SK-N-SH (cell line): ENCODE data around the gene PRKCA. TPM values are rescaled to one million over a fixed set of nuclear protein-coding genes. Genes with fewer than 3 reads are reported as not detected.

Source experiments
- CTCF ChIA-PET: fragments of 300-600, 350-600 bp; formaldehyde crosslinking; extraction: SDS; loops from one replicate; lab custom pipeline; 2021; lab: Yijun Ruan, JAX
- POLR2A ChIA-PET: fragments of 350-600 bp; sonication (Branson Sonifier 250); formaldehyde crosslinking; extraction: SDS; loops from one replicate; lab custom pipeline; 2020; ENCODE audit warnings: antibody characterized with exemption, inconsistent platforms; lab: Yijun Ruan, JAX
- DNase-seq: peaks from one replicate; pipeline ENCODE4 v3.0.0; 2012
- H2AFZ ChIP-seq: fragments of 200-600 bp; sonication (generic); 2 replicates; pipeline ENCODE4 v1.8.1; 2016; ENCODE audit warnings: antibody characterized with exemption, mild to moderate bottlenecking, low read depth
- H3F3A ChIP-seq: fragments of 200-600 bp; sonication (generic); replicated peaks from 2 replicates; pipeline ENCODE3; 2016; ENCODE audit warnings: antibody characterized with exemption, mild to moderate bottlenecking; ENCODE audit not compliant: insufficient read depth
- H3K27ac ChIP-seq, 2 experiments: fragments of 200-500 bp in 1 of 2; fragments of 200-600 bp in 1 of 2; sonication (Bioruptor generic) in 1 of 2; sonication (generic), shearing (Covaris generic) in 1 of 2; 2 replicates each; pipeline versions ENCODE4 v1.5.1 to v1.6.1; 2014 to 2016; ENCODE audit warnings: low read depth in 2 of 2, inconsistent platforms in 1 of 2, low read length in 1 of 2, mild to moderate bottlenecking in 1 of 2, mixed read lengths in 1 of 2
- H3K27me3 ChIP-seq: fragments of 200-600 bp; sonication (generic), shearing (Covaris generic); 2 replicates; pipeline ENCODE4 v1.6.1; 2016; ENCODE audit warnings: mixed run types; ENCODE audit not compliant: insufficient read depth
- H3K36me3 ChIP-seq, 2 experiments: fragments of 200-500 bp in 1 of 2; fragments of 200-600 bp in 1 of 2; sonication (Bioruptor generic) in 1 of 2; sonication (generic) in 1 of 2; replicated peaks in 1 of 2; 2 replicates each; pipeline versions ENCODE3 to v1.5.1; 2014 to 2016; ENCODE audit warnings: low read length in 1 of 2, mild to moderate bottlenecking in 1 of 2; ENCODE audit not compliant: insufficient read depth in 2 of 2, control insufficient read depth in 1 of 2
- H3K4me1 ChIP-seq, 2 experiments: fragments of 200-500 bp in 1 of 2; fragments of 200-600 bp in 1 of 2; sonication (Bioruptor generic) in 1 of 2; sonication (generic), shearing (Covaris generic) in 1 of 2; 2 replicates each; pipeline versions ENCODE4 v1.5.1 to v1.6.1; 2014 to 2016; ENCODE audit warnings: low read depth in 1 of 2, low read length in 1 of 2, mixed run types in 1 of 2; ENCODE audit not compliant: insufficient read depth in 2 of 2, control insufficient read depth in 1 of 2
- H3K4me2 ChIP-seq: fragments of 200-600 bp; sonication (generic), shearing (Covaris generic); 2 replicates; pipeline ENCODE4 v1.6.1; 2017; ENCODE audit warnings: mixed run types
- H3K4me3 ChIP-seq, 2 experiments: fragments of 200-500 bp in 1 of 2; fragments of 200-600 bp in 1 of 2; sonication (Bioruptor generic) in 1 of 2; sonication (generic), shearing (Covaris generic) in 1 of 2; 2 replicates each; pipeline versions ENCODE4 v1.5.1 to v1.8.1; 2014 to 2016; ENCODE audit warnings: low read depth in 2 of 2, inconsistent platforms in 1 of 2, low read length in 1 of 2, mild to moderate bottlenecking in 1 of 2, mixed read lengths in 1 of 2, moderate library complexity in 1 of 2
- H3K79me2 ChIP-seq: fragments of 200-600 bp; sonication (generic); 2 replicates; pipeline ENCODE4 v1.8.1; 2017; ENCODE audit warnings: mild to moderate bottlenecking; ENCODE audit not compliant: insufficient read depth
- H3K9ac ChIP-seq: fragments of 200-600 bp; sonication (generic); 2 replicates; pipeline ENCODE4 v1.6.1; 2017; ENCODE audit warnings: mixed run types
- H3K9me2 ChIP-seq: fragments of 200-600 bp; sonication (generic); 2 replicates; pipeline ENCODE4 v1.6.1; 2017; ENCODE audit warnings: mixed run types
- H3K9me3 ChIP-seq: fragments of 200-600 bp; sonication (generic); 2 replicates; pipeline ENCODE4 v1.6.1; 2017; ENCODE audit warnings: mixed run types, mild to moderate bottlenecking, moderate library complexity
- H4K20me1 ChIP-seq: fragments of 200-600 bp; sonication (generic); 2 replicates; pipeline ENCODE4 v1.6.1; 2017; ENCODE audit warnings: mild to moderate bottlenecking, mixed run types; ENCODE audit not compliant: insufficient read depth
- FOXJ3 ChIP-seq: sonication (generic); formaldehyde crosslinking; IDR thresholded peaks from 2 replicates; pipeline ENCODE4 v1.5.1; 2020; ENCODE audit warnings: mild to moderate bottlenecking, missing genetic modification reagents
- FOXM1 ChIP-seq: IDR thresholded peaks from 2 replicates; pipeline ENCODE4 v1.4.0; 2012; ENCODE audit warnings: low read depth, mild to moderate bottlenecking
- PBX3 ChIP-seq: IDR thresholded peaks from 2 replicates; pipeline ENCODE4; 2012
- REST ChIP-seq: IDR thresholded peaks from 2 replicates; pipeline ENCODE4 v1.6.1; 2012; ENCODE audit warnings: mild to moderate bottlenecking, low read depth, low read length, moderate library complexity
- RFX5 ChIP-seq: IDR thresholded peaks from 2 replicates; pipeline ENCODE4 v1.6.1; 2012; ENCODE audit warnings: mild to moderate bottlenecking, improper control_type of control experiment, low read length
- WGBS: methylation state at CpG from one replicate; pipeline ENCODE4 v1.1.6; 2017; ENCODE audit warnings: low lambda C conversion rate; 5-methylcytosine and 5-hydroxymethylcytosine counted together
- polyA plus RNA-seq, 3 experiments: library from polyadenylated mRNA; depleted of rRNA; stranded (reverse); fragments of >200 nt; gene quantifications; 2 replicates each; pipeline ENCODE4 v1.2.3, GENCODE V29; 2012

The PRKCA gene
- polyA plus RNA-seq, 1 of the 3 experiments (the other 2 are of a cell fraction): 108 TPM

- no peak for DNase-seq
- no peaks in the 10 kb centered on the region for H3K9me3 ChIP-seq
- TF ChIP-seq REST (no peak), FOXM1 (no peak), FOXJ3 (no peak), RFX5 (0 out of 2 replicates have a peak, but pooled peaks have one; percentile 5)
- peaks cover 6 to 17% of the 10 kb centered on the region in 2 experiments for H3K4me1 ChIP-seq
- peaks cover 13% of the 10 kb centered on the region for H3F3A ChIP-seq
- H3K4me3 ChIP-seq: no peak overlapping the region
- no peak overlapping the region for H2AFZ ChIP-seq
- no peak overlapping the region for H3K27ac ChIP-seq
- peaks cover 4 to 12% of the 10 kb centered on the region in 2 experiments for H3K36me3 ChIP-seq
- H3K79me2 ChIP-seq: peaks cover 89% of the 10 kb centered on the region
- no peaks in the 10 kb centered on the region for H3K27me3 ChIP-seq
- no peak overlapping the region for H3K4me2 ChIP-seq
- ChIA-PET CTCF (interaction anchor here (0.9 to 8.8 kb wide), 6 partner anchors 8 to 433 kb away, joined by 3 to 67 read pairs (median 7); no protein-coding TSS in a partner anchor), POLR2A (no interaction called here)
- H3K9me2 ChIP-seq: no peaks in the 10 kb centered on the region
- 88% methylated on average over 3 of the region's 3 CpGs for WGBS
- H3K9ac ChIP-seq: no peak overlapping the region
- peaks cover 89% of the 10 kb centered on the region for H4K20me1 ChIP-seq
These were observed 330.3 kb downstream of the PRKCA start for GRCh38 chr17:66632731-66633130.

- POLR2A ChIA-PET: no interaction called here
- Histone ChIP-seq H3K9me2 (no peaks in the 10 kb centered on the region), H3K36me3 (peaks cover 7 to 12% of the 10 kb centered on the region in 2 experiments), H4K20me1 (peaks cover 89% of the 10 kb centered on the region), H2AFZ (no peak overlapping the region), H3K4me2 (no peak overlapping the region), H3K4me1 (peaks cover 6 to 11% of the 10 kb centered on the region in 2 experiments), H3K27ac (no peak overlapping the region), H3K9ac (no peak overlapping the region), H3K27me3 (no peaks in the 10 kb centered on the region), H3K9me3 (no peaks in the 10 kb centered on the region), H3K79me2 (peaks cover 88% of the 10 kb centered on the region), H3K4me3 (no peak overlapping the region), H3F3A (peaks cover 13% of the 10 kb centered on the region)
- CTCF ChIA-PET: interaction anchor here (0.9 to 2.9 kb wide), 5 partner anchors 8 to 433 kb away, joined by 3 to 15 read pairs (median 4); no protein-coding TSS in a partner anchor
- 98% methylated on average over 3 of the region's 3 CpGs for WGBS
- DNase-seq: no peak
- 0 out of 2 replicates have a peak, but pooled peaks have one; percentile 30 for TF ChIP-seq PBX3
- no peak for TF ChIP-seq REST
- no peak for TF ChIP-seq FOXM1
These were observed 331.0 kb downstream of the PRKCA start for GRCh38 chr17:66633317-66633965.
